ENCODE data around the gene GRIK4. TPM values are rescaled to one million over a fixed set of nuclear protein-coding genes. Genes with fewer than 3 reads are reported as not detected.
"Not testable (repeated sequence)": the region's sequence is repeated elsewhere in the genome, so short reads cannot be mapped to it uniquely, and the experiment has no call there.

GRIK4 gene
- total RNA-seq, 1 donor from 2014 or later, result not detected

DNA sequence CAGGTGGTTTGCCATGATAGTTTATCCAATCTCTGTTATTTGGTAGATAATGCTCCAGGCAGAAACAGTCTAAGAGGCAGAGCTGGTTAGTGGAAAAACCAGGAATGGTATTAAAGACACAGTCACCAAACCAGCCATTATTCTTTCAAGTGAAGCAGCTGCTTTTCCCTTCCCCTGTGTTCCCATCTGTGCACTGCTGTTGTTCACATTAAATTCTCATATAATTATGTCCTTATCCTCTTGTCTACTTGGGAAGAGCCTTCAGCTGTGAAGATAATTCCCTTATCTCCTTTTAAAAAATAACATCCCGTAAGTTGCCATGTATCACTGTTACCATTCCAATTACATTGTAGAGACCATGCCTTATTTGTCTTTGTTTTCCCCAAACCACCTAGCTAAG, 507.2 kb downstream of the GRIK4 start:
- Mint-ChIP-seq H3K27me3 (no peaks in the 10 kb centered on the region), H3K27ac (no peak overlapping the region), H3K36me3 (ENCODE audit: insufficient read depth) (no peaks in the 10 kb centered on the region), H3K9me3 (ENCODE audit: low read depth) (no peaks in the 10 kb centered on the region), H3K4me3 (ENCODE audit: low read depth) (no peak overlapping the region), H3K4me1 (ENCODE audit: low read depth) (no peaks in the 10 kb centered on the region)
- TF ChIP-seq, protein P1, sequence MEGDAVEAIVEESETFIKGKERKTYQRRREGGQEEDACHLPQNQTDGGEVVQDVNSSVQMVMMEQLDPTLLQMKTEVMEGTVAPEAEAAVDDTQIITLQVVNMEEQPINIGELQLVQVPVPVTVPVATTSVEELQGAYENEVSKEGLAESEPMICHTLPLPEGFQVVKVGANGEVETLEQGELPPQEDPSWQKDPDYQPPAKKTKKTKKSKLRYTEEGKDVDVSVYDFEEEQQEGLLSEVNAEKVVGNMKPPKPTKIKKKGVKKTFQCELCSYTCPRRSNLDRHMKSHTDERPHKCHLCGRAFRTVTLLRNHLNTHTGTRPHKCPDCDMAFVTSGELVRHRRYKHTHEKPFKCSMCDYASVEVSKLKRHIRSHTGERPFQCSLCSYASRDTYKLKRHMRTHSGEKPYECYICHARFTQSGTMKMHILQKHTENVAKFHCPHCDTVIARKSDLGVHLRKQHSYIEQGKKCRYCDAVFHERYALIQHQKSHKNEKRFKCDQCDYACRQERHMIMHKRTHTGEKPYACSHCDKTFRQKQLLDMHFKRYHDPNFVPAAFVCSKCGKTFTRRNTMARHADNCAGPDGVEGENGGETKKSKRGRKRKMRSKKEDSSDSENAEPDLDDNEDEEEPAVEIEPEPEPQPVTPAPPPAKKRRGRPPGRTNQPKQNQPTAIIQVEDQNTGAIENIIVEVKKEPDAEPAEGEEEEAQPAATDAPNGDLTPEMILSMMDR (IDR thresholded peaks at IDR 0.05; ENCODE audit: unreplicated experiment), result no peak
- no peak for DNase-seq (ENCODE audit: low spot score, unreplicated experiment)

DNA sequence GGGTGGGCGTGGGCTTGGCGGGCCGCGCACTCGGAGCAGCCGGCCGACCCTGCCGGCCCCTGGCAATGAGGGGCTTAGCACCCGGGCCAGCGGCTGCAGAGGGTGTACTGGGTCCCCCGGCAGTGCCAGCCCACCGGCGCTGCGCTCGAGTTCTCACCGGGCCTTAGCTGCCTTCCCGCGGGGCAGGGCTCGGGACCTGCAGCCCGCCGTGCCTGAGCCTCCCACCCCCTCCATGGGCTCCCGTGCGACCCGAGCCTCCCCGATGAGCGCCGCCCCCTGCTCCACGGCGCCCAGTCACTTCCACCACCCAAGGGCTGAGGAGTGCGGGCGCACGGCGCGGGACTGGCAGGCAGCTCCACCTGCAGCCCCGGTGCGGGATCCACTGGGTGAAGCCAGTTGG, 510.2 kb downstream of the GRIK4 start:
- peaks cover 14% of the 10 kb centered on the region for H3K4me1 Mint-ChIP-seq (ENCODE audit: low read depth)
- H3K36me3 Mint-ChIP-seq (ENCODE audit: insufficient read depth); H3K4me3 Mint-ChIP-seq (ENCODE audit: low read depth); H3K27ac Mint-ChIP-seq; H3K9me3 Mint-ChIP-seq (ENCODE audit: low read depth); DNase-seq (ENCODE audit: low spot score, unreplicated experiment); H3K27me3 Mint-ChIP-seq: not testable (repeated sequence)

DNA sequence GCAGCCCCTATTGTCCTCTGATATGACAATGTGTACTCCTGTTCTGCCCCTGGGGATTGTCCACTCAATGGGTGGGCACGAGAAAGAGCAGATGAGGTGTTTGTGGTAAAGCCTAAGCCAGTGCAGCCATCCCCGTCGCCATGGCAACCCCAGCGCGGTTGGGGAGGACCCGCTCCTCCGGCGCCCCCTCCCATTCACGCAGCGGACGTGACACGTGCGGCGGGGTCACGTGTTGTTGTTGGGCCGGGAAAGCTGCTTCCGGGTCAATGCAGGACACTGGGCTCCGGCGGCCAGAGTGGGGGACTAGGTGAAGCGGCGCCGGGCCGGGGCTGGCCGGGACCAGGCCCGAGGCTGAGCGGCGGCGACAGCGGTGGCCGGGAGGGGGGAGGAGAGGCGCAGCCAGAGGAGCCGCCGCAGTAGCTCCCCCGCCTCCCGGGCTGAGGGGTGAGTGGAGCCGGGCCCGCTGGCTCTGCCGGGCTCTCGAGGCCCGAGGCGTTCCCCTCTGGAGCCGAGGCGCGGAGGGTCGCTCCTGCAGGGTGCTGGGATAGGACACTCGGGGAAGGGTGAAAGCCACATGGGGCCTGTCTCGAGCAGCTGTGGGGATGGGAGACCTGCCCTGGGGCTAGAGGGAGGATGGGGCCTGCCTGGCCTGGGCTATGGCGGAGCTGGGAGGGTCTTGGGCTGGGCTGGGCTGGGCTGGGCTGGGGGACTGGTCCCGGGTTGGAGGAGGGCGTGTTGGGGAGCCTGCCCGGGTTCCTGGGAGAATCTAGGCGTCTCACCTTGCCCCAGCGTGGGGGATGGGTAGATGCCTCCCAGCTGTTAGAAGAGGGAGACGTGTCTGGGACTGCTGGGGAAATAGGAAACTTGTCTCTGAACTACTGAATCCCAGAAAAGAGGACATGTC, 512.6 kb downstream of the GRIK4 start, which contains the start of gene TBCEL:
TSS of gene TBCEL (plus strand) at position 255 of the 904 bp plus-strand sequence. CDS start 21,589 bp downstream, outside the sequence.
- TF ChIP-seq, protein P1 (IDR thresholded peaks at IDR 0.05; ENCODE audit: unreplicated experiment), result no peak
- no peaks in the 10 kb centered on the region for H3K9me3 Mint-ChIP-seq (ENCODE audit: low read depth)
- H3K27me3 Mint-ChIP-seq, result no peaks in the 10 kb centered on the region
- peaks cover 2% of the 10 kb centered on the region for H3K36me3 Mint-ChIP-seq (ENCODE audit: insufficient read depth)
- peak within 1 kb of the TSS; percentile 71 for H3K4me3 Mint-ChIP-seq (ENCODE audit: low read depth)
- peak; percentile 86 for DNase-seq (ENCODE audit: low spot score, unreplicated experiment)
- peaks cover 16% of the 10 kb centered on the region for H3K4me1 Mint-ChIP-seq (ENCODE audit: low read depth)
- H3K27ac Mint-ChIP-seq, result peak within 1 kb of the TSS; percentile 77

DNA sequence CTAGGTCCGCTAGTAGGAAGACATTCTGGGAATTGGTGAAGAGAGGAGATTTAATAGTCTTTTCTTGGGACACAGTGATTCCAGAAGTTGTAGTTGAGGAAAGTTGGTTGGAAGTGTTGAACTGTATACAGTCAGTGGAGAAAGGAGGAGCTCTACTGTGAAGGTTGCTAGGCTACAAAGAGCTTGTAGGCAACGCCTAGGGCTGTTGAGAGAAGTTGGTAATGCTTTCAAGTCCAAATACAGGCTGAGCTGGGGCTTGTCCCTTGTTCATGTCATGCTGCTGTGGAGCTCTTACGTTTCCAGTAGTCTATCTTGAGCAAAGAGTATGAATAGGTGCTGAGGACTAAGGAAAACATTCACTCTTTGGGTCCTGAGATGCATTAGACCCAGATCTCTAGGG, 513.4 kb downstream of the GRIK4 start:
- no peaks in the 10 kb centered on the region for H3K27me3 Mint-ChIP-seq
- peak overlapping the region; percentile 71 for H3K4me3 Mint-ChIP-seq (ENCODE audit: low read depth)
- TF ChIP-seq, protein P1 (IDR thresholded peaks at IDR 0.05; ENCODE audit: unreplicated experiment), result no peak
- H3K27ac Mint-ChIP-seq, result peak overlapping the region; percentile 56
- no peaks in the 10 kb centered on the region for H3K9me3 Mint-ChIP-seq (ENCODE audit: low read depth)
- H3K4me1 Mint-ChIP-seq (ENCODE audit: low read depth), result peaks cover 19% of the 10 kb centered on the region
- peaks cover 2% of the 10 kb centered on the region for H3K36me3 Mint-ChIP-seq (ENCODE audit: insufficient read depth)
- no peak for DNase-seq (ENCODE audit: low spot score, unreplicated experiment)

DNA sequence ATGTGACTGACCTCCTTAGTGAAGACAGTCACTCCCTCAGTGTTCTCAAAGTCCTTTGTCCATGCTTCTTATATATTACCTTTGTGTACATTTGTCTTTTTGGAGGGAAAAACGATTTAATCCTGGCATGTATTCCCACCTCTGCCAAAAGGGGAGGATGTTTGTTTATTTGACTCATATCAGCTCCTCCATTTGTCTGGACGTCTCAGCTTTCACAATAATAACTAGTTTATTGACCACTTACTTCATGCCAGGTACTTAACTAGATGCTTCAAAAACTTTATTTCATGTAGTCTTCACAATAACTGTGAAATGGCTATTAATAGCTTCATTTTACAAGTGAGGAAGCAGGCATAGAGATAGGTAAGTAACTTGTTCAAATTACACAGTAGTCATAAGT, 517.6 kb downstream of the GRIK4 start:
- TF ChIP-seq, protein P1 (IDR thresholded peaks at IDR 0.05; ENCODE audit: unreplicated experiment), result no peak
- no peaks in the 10 kb centered on the region for H3K27me3 Mint-ChIP-seq
- no peak for DNase-seq (ENCODE audit: low spot score, unreplicated experiment)
- H3K4me3 Mint-ChIP-seq (ENCODE audit: low read depth), result no peak overlapping the region
- H3K9me3 Mint-ChIP-seq (ENCODE audit: low read depth), result no peaks in the 10 kb centered on the region
- H3K4me1 Mint-ChIP-seq (ENCODE audit: low read depth), result peaks cover 32% of the 10 kb centered on the region
- H3K27ac Mint-ChIP-seq, result no peak overlapping the region
- peaks cover 2% of the 10 kb centered on the region for H3K36me3 Mint-ChIP-seq (ENCODE audit: insufficient read depth)
